Measurements from ENCODE around the gene SRI. TPM values are rescaled to one million over a fixed set of nuclear protein-coding genes. Genes with fewer than 3 reads are reported as not detected.

The SRI gene, protein sequence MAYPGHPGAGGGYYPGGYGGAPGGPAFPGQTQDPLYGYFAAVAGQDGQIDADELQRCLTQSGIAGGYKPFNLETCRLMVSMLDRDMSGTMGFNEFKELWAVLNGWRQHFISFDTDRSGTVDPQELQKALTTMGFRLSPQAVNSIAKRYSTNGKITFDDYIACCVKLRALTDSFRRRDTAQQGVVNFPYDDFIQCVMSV
- total RNA-seq = 66.3 and 77.1 TPM in 2 replicates

DNA sequence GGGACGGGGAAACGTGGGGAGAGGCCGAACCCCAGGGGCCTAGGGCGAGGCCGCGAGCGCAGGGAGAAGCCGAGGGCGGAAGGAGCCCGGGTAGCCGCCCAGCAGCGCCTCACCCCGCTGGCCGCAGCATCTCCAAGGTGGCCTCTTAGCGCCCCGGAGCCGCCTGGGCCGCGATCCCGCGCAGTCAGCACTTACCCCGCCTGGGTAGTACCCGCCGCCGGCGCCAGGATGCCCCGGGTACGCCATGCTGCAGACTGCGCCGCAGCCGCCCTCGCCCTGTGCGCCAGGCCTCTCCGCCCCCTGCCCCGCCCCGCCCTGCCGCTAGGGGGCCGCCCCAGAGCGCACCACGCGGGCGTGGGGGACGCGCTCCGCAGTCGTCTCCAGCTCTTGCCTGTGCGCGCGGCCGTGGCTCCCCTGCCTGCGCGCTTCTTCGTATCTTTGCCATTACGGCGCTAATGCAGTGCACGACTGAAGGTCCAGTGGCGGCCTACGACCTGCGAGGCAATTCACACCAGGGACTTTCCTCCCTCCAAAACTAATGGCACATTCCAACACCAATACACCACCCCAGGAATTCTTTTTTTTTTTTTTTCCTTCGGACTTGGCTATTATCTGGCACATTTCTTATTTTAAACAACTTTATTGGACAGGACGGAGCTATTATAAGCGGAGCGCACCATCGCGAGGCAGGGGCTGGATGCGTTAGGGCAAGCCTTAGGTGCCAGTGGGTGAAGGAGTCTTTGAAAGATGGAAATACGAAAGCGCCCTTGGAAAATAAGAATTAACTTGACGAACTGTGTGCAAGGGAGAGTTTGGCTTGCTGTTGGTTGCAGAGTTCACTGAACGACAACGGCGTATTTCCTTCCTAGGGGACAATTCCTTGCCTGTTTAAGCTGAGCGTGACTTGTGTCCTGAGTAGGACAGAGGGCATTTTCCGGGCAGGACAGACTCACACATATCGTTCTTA lies at the start of gene SRI:
Gene SRI, minus strand, starts transcription at position 258 of the 967 bp plus-strand sequence. Its CDS starts 12 bp downstream, at position 246.
- Histone ChIP-seq H3K27ac (ENCODE audit: low read depth, low read length) (peak within 1 kb of the TSS; percentile 97), H3K4me3 (ENCODE audit: insufficient read depth, low read length) (peak within 1 kb of the TSS; percentile 88)

DNA sequence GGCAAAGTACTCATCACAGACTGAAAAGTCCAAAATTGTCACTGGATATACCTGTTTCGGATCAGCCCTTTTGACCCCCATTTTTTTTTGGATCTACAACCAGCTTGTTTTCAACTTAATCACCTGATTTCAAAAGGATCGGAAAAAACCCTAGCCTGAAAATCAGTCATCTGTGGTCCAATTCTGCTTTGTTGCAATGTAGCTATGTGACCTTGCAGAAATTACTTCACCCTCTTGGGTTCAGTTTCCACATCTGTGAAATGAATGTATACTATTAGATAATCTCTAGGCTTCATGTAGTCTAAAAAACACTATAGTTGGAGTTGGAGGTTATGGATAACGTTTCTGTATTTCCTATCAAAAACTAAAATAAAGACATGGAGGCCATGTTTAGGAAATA lies 49.7 kb upstream of the SRI start:
- Histone ChIP-seq H3K4me2 (ENCODE audit: insufficient read depth, low read length) (no peak overlapping the region), H3K36me3 (ENCODE audit: insufficient read depth, low read length) (no peaks in the 10 kb centered on the region), H3K27ac (ENCODE audit: low read depth, low read length) (no peak overlapping the region), H3K9me3 (ENCODE audit: low read depth, low read length) (no peaks in the 10 kb centered on the region), H3K27me3 (ENCODE audit: insufficient read depth, low read length) (no peaks in the 10 kb centered on the region), H3K79me2 (ENCODE audit: insufficient read depth, low read length) (no peaks in the 10 kb centered on the region), H3K4me3 (ENCODE audit: insufficient read depth, low read length) (no peak overlapping the region), H3K4me1 (ENCODE audit: insufficient read depth, low read length) (no peaks in the 10 kb centered on the region), H2AFZ (ENCODE audit: low read length) (no peak overlapping the region), H4K20me1 (ENCODE audit: insufficient read depth, low read length) (no peaks in the 10 kb centered on the region)
- TF ChIP-seq, protein P1, sequence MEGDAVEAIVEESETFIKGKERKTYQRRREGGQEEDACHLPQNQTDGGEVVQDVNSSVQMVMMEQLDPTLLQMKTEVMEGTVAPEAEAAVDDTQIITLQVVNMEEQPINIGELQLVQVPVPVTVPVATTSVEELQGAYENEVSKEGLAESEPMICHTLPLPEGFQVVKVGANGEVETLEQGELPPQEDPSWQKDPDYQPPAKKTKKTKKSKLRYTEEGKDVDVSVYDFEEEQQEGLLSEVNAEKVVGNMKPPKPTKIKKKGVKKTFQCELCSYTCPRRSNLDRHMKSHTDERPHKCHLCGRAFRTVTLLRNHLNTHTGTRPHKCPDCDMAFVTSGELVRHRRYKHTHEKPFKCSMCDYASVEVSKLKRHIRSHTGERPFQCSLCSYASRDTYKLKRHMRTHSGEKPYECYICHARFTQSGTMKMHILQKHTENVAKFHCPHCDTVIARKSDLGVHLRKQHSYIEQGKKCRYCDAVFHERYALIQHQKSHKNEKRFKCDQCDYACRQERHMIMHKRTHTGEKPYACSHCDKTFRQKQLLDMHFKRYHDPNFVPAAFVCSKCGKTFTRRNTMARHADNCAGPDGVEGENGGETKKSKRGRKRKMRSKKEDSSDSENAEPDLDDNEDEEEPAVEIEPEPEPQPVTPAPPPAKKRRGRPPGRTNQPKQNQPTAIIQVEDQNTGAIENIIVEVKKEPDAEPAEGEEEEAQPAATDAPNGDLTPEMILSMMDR (IDR thresholded peaks at IDR 0.05; ENCODE audit: extremely low read depth, low read depth, low read length) = no peak
- no peak for DNase-seq (ENCODE audit: insufficient read length, low spot score, missing footprints)

More for the DNA sequence above, at the start of gene SRI:
- peaks cover 37% of the 10 kb centered on the region for H3K79me2 ChIP-seq (ENCODE audit: insufficient read depth, low read length)
- H2AFZ ChIP-seq (ENCODE audit: low read length) = peak within 1 kb of the TSS; percentile 93
- peak within 1 kb of the TSS; percentile 99 for H3K4me2 ChIP-seq (ENCODE audit: insufficient read depth, low read length)
- H4K20me1 ChIP-seq (ENCODE audit: insufficient read depth, low read length) = peaks cover 18% of the 10 kb centered on the region
- H3K36me3 ChIP-seq (ENCODE audit: insufficient read depth, low read length) = peaks cover 16% of the 10 kb centered on the region
- DNase-seq (ENCODE audit: insufficient read length, low spot score, missing footprints) = peak; percentile 97
- TF ChIP-seq, protein P1 (IDR thresholded peaks at IDR 0.05; ENCODE audit: extremely low read depth, low read depth, low read length) = peak; percentile 45
- H3K9me3 ChIP-seq (ENCODE audit: low read depth, low read length) = no peaks in the 10 kb centered on the region
- no peaks in the 10 kb centered on the region for H3K27me3 ChIP-seq (ENCODE audit: insufficient read depth, low read length)
- H3K4me1 ChIP-seq (ENCODE audit: insufficient read depth, low read length) = peaks cover 22% of the 10 kb centered on the region

DNA sequence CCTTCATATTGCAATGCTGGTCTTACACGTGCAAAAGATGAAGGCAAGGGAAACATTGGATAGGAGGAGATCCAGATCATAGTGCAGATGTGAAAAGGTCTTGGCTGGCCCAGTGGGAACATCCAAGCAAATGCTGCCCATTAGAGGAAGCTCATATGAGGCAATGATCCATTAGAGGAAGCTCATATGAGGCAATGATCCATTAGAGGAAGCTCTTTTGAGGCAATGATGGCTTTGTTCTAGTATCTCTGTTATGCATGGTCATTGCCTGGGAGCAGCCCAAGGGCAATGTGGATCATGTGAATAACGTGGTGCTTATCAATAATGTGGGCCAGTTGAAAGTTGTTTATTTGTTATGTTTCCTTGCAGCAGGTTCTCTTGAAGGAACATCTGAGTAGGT lies 49.0 kb upstream of the SRI start:
- Histone ChIP-seq H3K4me1 (ENCODE audit: insufficient read depth, low read length) (no peaks in the 10 kb centered on the region), H3K36me3 (ENCODE audit: insufficient read depth, low read length) (no peaks in the 10 kb centered on the region), H3K79me2 (ENCODE audit: insufficient read depth, low read length) (no peaks in the 10 kb centered on the region), H3K4me2 (ENCODE audit: insufficient read depth, low read length) (no peak overlapping the region), H2AFZ (ENCODE audit: low read length) (no peak overlapping the region), H4K20me1 (ENCODE audit: insufficient read depth, low read length) (no peaks in the 10 kb centered on the region), H3K4me3 (ENCODE audit: insufficient read depth, low read length) (no peak overlapping the region), H3K27me3 (ENCODE audit: insufficient read depth, low read length) (no peaks in the 10 kb centered on the region), H3K9me3 (ENCODE audit: low read depth, low read length) (no peaks in the 10 kb centered on the region), H3K27ac (ENCODE audit: low read depth, low read length) (no peak overlapping the region)
- DNase-seq (ENCODE audit: insufficient read length, low spot score, missing footprints) = no peak
- TF ChIP-seq, protein P1 (IDR thresholded peaks at IDR 0.05; ENCODE audit: extremely low read depth, low read depth, low read length) = no peak

DNA sequence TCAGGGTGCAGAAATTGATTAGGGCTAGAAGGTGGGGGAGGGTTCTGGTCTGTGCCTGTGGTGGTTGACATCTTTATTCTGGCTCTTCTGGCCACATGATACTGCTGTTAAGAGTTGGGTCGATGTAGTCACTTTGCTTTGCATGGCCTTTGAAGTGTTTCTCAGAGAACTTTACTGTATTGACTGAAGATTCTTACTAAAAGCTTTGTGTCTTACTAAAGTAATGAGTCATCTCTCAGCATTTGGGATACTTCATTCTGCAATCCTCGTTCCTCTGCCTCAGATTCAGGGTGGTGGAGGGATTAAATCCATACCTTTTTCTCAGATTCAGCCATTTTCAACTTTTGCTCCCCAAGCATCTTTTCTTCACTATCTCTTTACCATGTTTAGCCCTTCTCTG lies 48.2 kb upstream of the SRI start:
- H3K27me3 ChIP-seq (ENCODE audit: insufficient read depth, low read length) = no peaks in the 10 kb centered on the region
- no peaks in the 10 kb centered on the region for H3K9me3 ChIP-seq (ENCODE audit: low read depth, low read length)
- no peaks in the 10 kb centered on the region for H3K4me1 ChIP-seq (ENCODE audit: insufficient read depth, low read length)
- H3K27ac ChIP-seq (ENCODE audit: low read depth, low read length) = no peak overlapping the region
- TF ChIP-seq, protein P1 (IDR thresholded peaks at IDR 0.05; ENCODE audit: extremely low read depth, low read depth, low read length) = no peak
- H3K4me3 ChIP-seq (ENCODE audit: insufficient read depth, low read length) = no peak overlapping the region
- H3K4me2 ChIP-seq (ENCODE audit: insufficient read depth, low read length) = no peak overlapping the region
- no peak for DNase-seq (ENCODE audit: insufficient read length, low spot score, missing footprints)
- H4K20me1 ChIP-seq (ENCODE audit: insufficient read depth, low read length) = no peaks in the 10 kb centered on the region
- no peaks in the 10 kb centered on the region for H3K36me3 ChIP-seq (ENCODE audit: insufficient read depth, low read length)
- H2AFZ ChIP-seq (ENCODE audit: low read length) = no peak overlapping the region
- no peaks in the 10 kb centered on the region for H3K79me2 ChIP-seq (ENCODE audit: insufficient read depth, low read length)
